HepG2 (cell line): Measurements from ENCODE around the gene RORC.

Source experiments
- CBX5 ChIP-seq: sonication (generic); formaldehyde crosslinking; IDR thresholded peaks from 2 replicates; pipeline ENCODE4 v1.4.0; 2020; ENCODE audit warnings: missing genetic modification reagents, borderline replicate concordance
- EED ChIP-seq: sonication (generic); formaldehyde crosslinking; IDR thresholded peaks from 2 replicates; pipeline ENCODE4 v1.5.0; 2020; ENCODE audit warnings: mild to moderate bottlenecking, missing genetic modification reagents
- HNRNPK ChIP-seq: fragments of 200-400 bp; formaldehyde crosslinking; IDR thresholded peaks from 2 replicates; pipeline ENCODE4 v1.6.1; 2018; ENCODE audit warnings: low read length, low read depth, moderate library complexity, mild to moderate bottlenecking; ENCODE audit not compliant: poor library complexity, severe bottlenecking
- KLF6 ChIP-seq: IDR thresholded peaks from 2 replicates; pipeline ENCODE4 v1.8.0; 2016; ENCODE audit warnings: missing biosample characterization, missing genetic modification reagents
- USF2 ChIP-seq, 2 experiments: sonication (generic) in 1 of 2; formaldehyde crosslinking in 1 of 2; IDR thresholded peaks; 2 replicates each; pipeline versions ENCODE4 v1.5.1 to v1.6.1; 2011 to 2020; ENCODE audit warnings: borderline replicate concordance in 1 of 2, low read depth in 1 of 2, low read length in 1 of 2, mild to moderate bottlenecking in 1 of 2, missing genetic modification reagents in 1 of 2, moderate library complexity in 1 of 2
- ZBTB43 ChIP-seq: sonication (generic); formaldehyde crosslinking; conservative IDR thresholded peaks from 2 replicates; pipeline ENCODE4 v1.4.0; 2020; ENCODE audit warnings: missing genetic modification reagents
- ZKSCAN5 ChIP-seq: sonication (generic); formaldehyde crosslinking; IDR thresholded peaks from 2 replicates; pipeline ENCODE4 v1.5.1; 2020; ENCODE audit warnings: mild to moderate bottlenecking, missing genetic modification reagents

- TF ChIP-seq EED (CRISPR knock-in tag) (no peak), ZBTB43 (CRISPR knock-in tag) (no peak), CBX5 (no peak), HNRNPK (no peak), KLF6 (no peak), ZKSCAN5 (no peak), USF2 (IDR thresholded peaks at IDR 0.05; ENCODE audit: low read depth, low read length) (no peak), USF2 (CRISPR knock-in tag; IDR thresholded peaks at IDR 0.05; ENCODE audit: borderline replicate concordance) (no peak)
Observed at GRCh38 chr1:151843398-151843797, 11.8 kb upstream of the RORC start.
